ENCODE measurements around the gene ZRANB3. TPM values are rescaled to one million over a fixed set of nuclear protein-coding genes. Genes with fewer than 3 reads are reported as not detected.
"Not testable (repeated sequence)": the region's sequence is repeated elsewhere in the genome, so short reads cannot be mapped to it uniquely, and the experiment has no call there.

ZRANB3 gene
- total and polyA plus RNA-seq, 8 donors, result 0.87 to 16.3 (median 2.6) TPM

GRCh38 chr2:135304694-135305093 is 226.3 kb downstream of the ZRANB3 start:
- no peak overlapping the region for H3K4me3 ChIP-seq
- no peaks in the 10 kb centered on the region for H3K27me3 ChIP-seq
- peaks cover 0 to 14% (median 2%) of the 10 kb centered on the region in 4 donors for H3K9me3 ChIP-seq
- no peak for TF ChIP-seq POLR2AphosphoS5 (IDR thresholded peaks at IDR 0.05)
- TF ChIP-seq, protein P1, sequence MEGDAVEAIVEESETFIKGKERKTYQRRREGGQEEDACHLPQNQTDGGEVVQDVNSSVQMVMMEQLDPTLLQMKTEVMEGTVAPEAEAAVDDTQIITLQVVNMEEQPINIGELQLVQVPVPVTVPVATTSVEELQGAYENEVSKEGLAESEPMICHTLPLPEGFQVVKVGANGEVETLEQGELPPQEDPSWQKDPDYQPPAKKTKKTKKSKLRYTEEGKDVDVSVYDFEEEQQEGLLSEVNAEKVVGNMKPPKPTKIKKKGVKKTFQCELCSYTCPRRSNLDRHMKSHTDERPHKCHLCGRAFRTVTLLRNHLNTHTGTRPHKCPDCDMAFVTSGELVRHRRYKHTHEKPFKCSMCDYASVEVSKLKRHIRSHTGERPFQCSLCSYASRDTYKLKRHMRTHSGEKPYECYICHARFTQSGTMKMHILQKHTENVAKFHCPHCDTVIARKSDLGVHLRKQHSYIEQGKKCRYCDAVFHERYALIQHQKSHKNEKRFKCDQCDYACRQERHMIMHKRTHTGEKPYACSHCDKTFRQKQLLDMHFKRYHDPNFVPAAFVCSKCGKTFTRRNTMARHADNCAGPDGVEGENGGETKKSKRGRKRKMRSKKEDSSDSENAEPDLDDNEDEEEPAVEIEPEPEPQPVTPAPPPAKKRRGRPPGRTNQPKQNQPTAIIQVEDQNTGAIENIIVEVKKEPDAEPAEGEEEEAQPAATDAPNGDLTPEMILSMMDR (IDR thresholded peaks at IDR 0.05), result no peak
- TF ChIP-seq EP300 (IDR thresholded peaks at IDR 0.05), result no peak
- TF ChIP-seq POLR2A (IDR thresholded peaks at IDR 0.05), result no peak
- H3K4me1 ChIP-seq, result no peaks in the 10 kb centered on the region
- no peak overlapping the region for H3K27ac ChIP-seq
- DNase-seq, result no peak
- intact Hi-C loops (cut with DNase I; ENCODE audit: low total_unique reads), result no loop called here
- WGBS, 5 donors, result 79 to 98% (median 96%) methylated on average over 4 of the region's 4 CpGs
- H3K36me3 ChIP-seq, result no peaks in the 10 kb centered on the region

DNA sequence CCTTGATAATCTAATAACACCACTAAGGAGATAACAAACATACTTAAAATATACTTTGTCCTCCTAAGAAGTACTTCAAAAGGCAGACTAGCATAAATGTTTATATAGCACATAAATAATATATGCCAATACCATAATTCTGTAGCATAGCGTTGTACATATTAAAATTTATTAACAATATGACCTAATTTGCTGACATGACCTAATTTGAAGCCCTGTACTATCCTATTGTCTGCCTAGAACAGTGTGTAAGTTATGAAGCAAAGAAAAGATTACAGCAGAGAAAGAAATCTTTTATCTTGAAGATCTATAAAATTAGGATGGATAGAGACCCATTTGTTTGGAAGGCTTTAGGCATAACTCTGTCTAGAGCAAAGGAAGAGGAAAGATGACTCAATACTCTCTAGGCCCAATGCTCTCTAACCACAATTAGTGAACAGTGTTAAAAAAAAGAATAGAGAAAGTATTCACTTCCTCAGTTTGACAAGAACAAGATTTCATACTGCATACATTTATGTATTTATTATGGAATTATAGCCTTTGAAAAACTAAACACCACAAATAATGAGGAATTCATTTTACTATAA is 231.3 kb downstream of the ZRANB3 start:
- H3K36me3 ChIP-seq, result peaks cover 0 to 14% (median 3%) of the 10 kb centered on the region in 4 donors
- H3K27ac ChIP-seq, result no peak overlapping the region
- WGBS, 5 donors, result 88 to 92% (median 89%) methylated on average over 1 of the region's 1 CpG
- H3K27me3 ChIP-seq, result no peaks in the 10 kb centered on the region
- H3K9me3 ChIP-seq, result peaks cover 0 to 19% (median 10%) of the 10 kb centered on the region in 4 donors
- no peak for DNase-seq
- intact Hi-C loops (cut with DNase I; ENCODE audit: low total_unique reads), result no loop called here
- H3K4me3 ChIP-seq, result no peak overlapping the region
- no peaks in the 10 kb centered on the region for H3K4me1 ChIP-seq
- TF ChIP-seq EP300 (IDR thresholded peaks at IDR 0.05) (no peak), POLR2A (IDR thresholded peaks at IDR 0.05) (no peak), POLR2AphosphoS5 (IDR thresholded peaks at IDR 0.05) (no peak)
- TF ChIP-seq, protein P1 (IDR thresholded peaks at IDR 0.05), result no peak

GRCh38 chr2:135299165-135299564 is 231.9 kb downstream of the ZRANB3 start:
- 78 to 93% (median 88%) methylated on average over 2 of the region's 2 CpGs for WGBS, 5 donors
- Histone ChIP-seq H3K9me3 (peaks cover 0 to 19% (median 11%) of the 10 kb centered on the region in 4 donors), H3K27me3 (no peaks in the 10 kb centered on the region), H3K27ac (no peak overlapping the region), H3K36me3 (peaks cover 0 to 14% (median 3%) of the 10 kb centered on the region in 4 donors), H3K4me1 (no peaks in the 10 kb centered on the region), H3K4me3 (no peak overlapping the region)
- intact Hi-C loops (cut with DNase I; ENCODE audit: low total_unique reads), result no loop called here
- DNase-seq, result no peak
- TF ChIP-seq POLR2A (IDR thresholded peaks at IDR 0.05) (no peak), EP300 (IDR thresholded peaks at IDR 0.05) (no peak), POLR2AphosphoS5 (IDR thresholded peaks at IDR 0.05) (no peak)
- TF ChIP-seq, protein P1 (IDR thresholded peaks at IDR 0.05), result no peak

DNA sequence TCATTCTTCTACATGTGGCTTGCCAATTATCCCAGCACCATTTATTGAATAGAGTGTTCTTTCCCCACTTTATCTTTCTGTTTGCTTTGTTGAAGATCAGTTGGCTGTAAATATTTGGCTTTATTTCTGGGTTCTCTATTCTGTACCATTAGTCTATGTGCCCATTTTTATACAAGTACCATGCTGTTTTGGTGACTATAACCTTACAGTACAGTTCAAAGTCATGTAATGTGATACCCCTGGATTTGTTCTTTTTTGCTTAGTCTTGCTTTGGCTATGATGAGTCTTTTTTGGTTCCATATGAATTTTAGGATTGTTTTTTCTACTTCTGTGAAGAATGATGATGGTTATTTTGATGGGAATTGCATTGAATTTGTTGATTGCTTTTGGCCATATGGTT is 243.9 kb downstream of the ZRANB3 start:
- H3K4me1 ChIP-seq; H3K27ac ChIP-seq; H3K36me3 ChIP-seq; DNase-seq; intact Hi-C loops (cut with DNase I; ENCODE audit: low total_unique reads); H3K27me3 ChIP-seq; H3K4me3 ChIP-seq: not testable (repeated sequence)
- peaks cover 0 to 41% (median 19%) of the 10 kb centered on the region in 4 donors for H3K9me3 ChIP-seq

- peaks cover 0 to 33% (median 16%) of the 10 kb centered on the region in 4 donors for H3K9me3 ChIP-seq
Measured at GRCh38 chr2:135285391-135285790, 245.6 kb downstream of the ZRANB3 start.

More at GRCh38 chr2:135285391-135285790, 245.6 kb downstream of the ZRANB3 start:
- intact Hi-C loops (cut with DNase I; ENCODE audit: low total_unique reads), result no loop called here
- Histone ChIP-seq H3K4me1 (no peaks in the 10 kb centered on the region), H3K4me3 (no peak overlapping the region), H3K27ac (no peak overlapping the region), H3K27me3 (no peaks in the 10 kb centered on the region), H3K36me3 (no peaks in the 10 kb centered on the region)
- no peak for DNase-seq
- TF ChIP-seq EP300 (IDR thresholded peaks at IDR 0.05), result no peak
- TF ChIP-seq, protein P1 (IDR thresholded peaks at IDR 0.05), result no peak
- no peak for TF ChIP-seq POLR2AphosphoS5 (IDR thresholded peaks at IDR 0.05)
- TF ChIP-seq POLR2A (IDR thresholded peaks at IDR 0.05), result no peak
- WGBS, 5 donors, result 81 to 88% (median 87%) methylated on average over 3 of the region's 3 CpGs
